Measurements from ENCODE around the gene FAM47E. TPM values are rescaled to one million over a fixed set of nuclear protein-coding genes. Genes with fewer than 3 reads are reported as not detected.

FAM47E gene
- polyA plus RNA-seq, 1 donor from 2014 or later = 3.7 TPM

DNA sequence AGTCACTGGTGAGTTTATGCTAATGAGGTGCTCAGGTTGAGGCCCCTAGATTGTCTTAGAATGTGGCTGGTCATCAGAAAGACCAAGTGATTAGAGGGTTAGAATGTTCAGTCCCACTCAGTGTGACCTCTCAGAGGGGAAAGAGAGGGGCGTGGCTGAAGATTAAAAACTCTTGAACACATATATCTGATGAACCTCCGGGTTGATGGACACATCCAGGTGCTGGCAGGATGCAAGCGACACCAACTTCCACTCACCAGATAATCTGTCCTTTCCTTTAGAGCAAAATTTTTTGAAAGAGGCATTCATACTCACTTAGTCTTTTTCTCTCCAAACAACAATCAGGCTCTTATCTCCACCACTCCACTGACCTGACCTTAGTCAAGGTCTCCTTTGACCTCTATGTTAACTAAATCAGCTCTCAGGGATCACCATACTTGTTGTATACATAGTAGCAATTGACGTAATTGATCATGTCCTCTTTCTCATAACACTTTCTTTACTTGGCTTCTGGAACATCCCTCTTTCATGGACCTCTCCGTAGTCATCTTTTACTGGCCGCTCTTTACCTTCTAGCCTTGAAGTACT, 14.2 kb downstream of the FAM47E start:
- H3F3A ChIP-seq (ENCODE audit: insufficient read depth, low read length, poor library complexity, severe bottlenecking) = no peaks in the 10 kb centered on the region
- no peak overlapping the region for H3K9ac ChIP-seq (ENCODE audit: low read length)
- H4K20me1 ChIP-seq (ENCODE audit: insufficient read depth) = no peaks in the 10 kb centered on the region
- H3K27ac ChIP-seq (ENCODE audit: low read length) = no peak overlapping the region
- H3K9me2 ChIP-seq (ENCODE audit: insufficient read depth, low read length) = no peaks in the 10 kb centered on the region
- H3K79me2 ChIP-seq (replicated peaks; ENCODE audit: insufficient read depth, low read length) = no peaks in the 10 kb centered on the region
- no peaks in the 10 kb centered on the region for H3K27me3 ChIP-seq (ENCODE audit: insufficient read depth, low read depth, low read length)
- H3K4me2 ChIP-seq (ENCODE audit: low read length) = no peak overlapping the region
- no peak for TF ChIP-seq POLR2AphosphoS5 (IDR thresholded peaks at IDR 0.05)
- no peak for TF ChIP-seq RAD21 (conservative IDR thresholded peaks at IDR 0.05)
- TF ChIP-seq, protein P1, sequence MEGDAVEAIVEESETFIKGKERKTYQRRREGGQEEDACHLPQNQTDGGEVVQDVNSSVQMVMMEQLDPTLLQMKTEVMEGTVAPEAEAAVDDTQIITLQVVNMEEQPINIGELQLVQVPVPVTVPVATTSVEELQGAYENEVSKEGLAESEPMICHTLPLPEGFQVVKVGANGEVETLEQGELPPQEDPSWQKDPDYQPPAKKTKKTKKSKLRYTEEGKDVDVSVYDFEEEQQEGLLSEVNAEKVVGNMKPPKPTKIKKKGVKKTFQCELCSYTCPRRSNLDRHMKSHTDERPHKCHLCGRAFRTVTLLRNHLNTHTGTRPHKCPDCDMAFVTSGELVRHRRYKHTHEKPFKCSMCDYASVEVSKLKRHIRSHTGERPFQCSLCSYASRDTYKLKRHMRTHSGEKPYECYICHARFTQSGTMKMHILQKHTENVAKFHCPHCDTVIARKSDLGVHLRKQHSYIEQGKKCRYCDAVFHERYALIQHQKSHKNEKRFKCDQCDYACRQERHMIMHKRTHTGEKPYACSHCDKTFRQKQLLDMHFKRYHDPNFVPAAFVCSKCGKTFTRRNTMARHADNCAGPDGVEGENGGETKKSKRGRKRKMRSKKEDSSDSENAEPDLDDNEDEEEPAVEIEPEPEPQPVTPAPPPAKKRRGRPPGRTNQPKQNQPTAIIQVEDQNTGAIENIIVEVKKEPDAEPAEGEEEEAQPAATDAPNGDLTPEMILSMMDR (IDR thresholded peaks at IDR 0.05; ENCODE audit: poor library complexity, severe bottlenecking) = no peak
- TF ChIP-seq TAF1 (IDR thresholded peaks at IDR 0.05; ENCODE audit: low read depth) = no peak
- no peak for TF ChIP-seq EZH2 (IDR thresholded peaks at IDR 0.05; ENCODE audit: borderline replicate concordance, insufficient read depth, low read length, poor library complexity, severe bottlenecking)
- no peak for TF ChIP-seq EP300 (conservative IDR thresholded peaks at IDR 0.05; ENCODE audit: poor library complexity, severe bottlenecking)
- TF ChIP-seq MXI1 (conservative IDR thresholded peaks at IDR 0.05; ENCODE audit: poor library complexity, severe bottlenecking) = no peak
- TF ChIP-seq, protein P2, sequence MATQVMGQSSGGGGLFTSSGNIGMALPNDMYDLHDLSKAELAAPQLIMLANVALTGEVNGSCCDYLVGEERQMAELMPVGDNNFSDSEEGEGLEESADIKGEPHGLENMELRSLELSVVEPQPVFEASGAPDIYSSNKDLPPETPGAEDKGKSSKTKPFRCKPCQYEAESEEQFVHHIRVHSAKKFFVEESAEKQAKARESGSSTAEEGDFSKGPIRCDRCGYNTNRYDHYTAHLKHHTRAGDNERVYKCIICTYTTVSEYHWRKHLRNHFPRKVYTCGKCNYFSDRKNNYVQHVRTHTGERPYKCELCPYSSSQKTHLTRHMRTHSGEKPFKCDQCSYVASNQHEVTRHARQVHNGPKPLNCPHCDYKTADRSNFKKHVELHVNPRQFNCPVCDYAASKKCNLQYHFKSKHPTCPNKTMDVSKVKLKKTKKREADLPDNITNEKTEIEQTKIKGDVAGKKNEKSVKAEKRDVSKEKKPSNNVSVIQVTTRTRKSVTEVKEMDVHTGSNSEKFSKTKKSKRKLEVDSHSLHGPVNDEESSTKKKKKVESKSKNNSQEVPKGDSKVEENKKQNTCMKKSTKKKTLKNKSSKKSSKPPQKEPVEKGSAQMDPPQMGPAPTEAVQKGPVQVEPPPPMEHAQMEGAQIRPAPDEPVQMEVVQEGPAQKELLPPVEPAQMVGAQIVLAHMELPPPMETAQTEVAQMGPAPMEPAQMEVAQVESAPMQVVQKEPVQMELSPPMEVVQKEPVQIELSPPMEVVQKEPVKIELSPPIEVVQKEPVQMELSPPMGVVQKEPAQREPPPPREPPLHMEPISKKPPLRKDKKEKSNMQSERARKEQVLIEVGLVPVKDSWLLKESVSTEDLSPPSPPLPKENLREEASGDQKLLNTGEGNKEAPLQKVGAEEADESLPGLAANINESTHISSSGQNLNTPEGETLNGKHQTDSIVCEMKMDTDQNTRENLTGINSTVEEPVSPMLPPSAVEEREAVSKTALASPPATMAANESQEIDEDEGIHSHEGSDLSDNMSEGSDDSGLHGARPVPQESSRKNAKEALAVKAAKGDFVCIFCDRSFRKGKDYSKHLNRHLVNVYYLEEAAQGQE (IDR thresholded peaks at IDR 0.05; ENCODE audit: borderline replicate concordance) = no peak
- no peak for TF ChIP-seq SMC3 (conservative IDR thresholded peaks at IDR 0.05; ENCODE audit: poor library complexity)
- no peaks in the 10 kb centered on the region for H3K9me3 ChIP-seq (ENCODE audit: low read length)
- H3K4me3 ChIP-seq (ENCODE audit: low read length) = no peak overlapping the region
- H3K36me3 ChIP-seq (ENCODE audit: insufficient read depth, low read length) = no peaks in the 10 kb centered on the region
- H2AFZ ChIP-seq (ENCODE audit: low read depth, low read length) = no peak overlapping the region

DNA sequence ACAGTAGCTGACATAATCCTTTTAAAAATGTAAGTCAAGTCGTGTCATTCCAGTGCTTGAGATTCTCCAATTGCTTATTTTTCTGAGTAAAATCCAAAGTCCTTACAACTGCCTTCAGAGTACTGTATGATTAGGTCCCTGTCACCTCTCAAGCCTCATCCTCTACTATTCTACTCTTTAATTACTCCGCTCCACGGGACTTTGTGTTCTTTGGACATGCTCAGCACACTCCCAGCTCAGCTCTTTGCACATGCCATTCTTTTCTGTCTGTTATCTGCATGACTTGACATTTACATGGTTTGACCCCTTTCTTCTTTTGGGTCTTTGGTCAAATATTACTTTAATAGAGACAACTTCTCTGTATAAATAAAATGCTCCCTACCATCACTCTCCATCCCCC, 15.1 kb downstream of the FAM47E start:
- Histone ChIP-seq H3K9ac (ENCODE audit: low read length) (no peak overlapping the region), H3K4me2 (ENCODE audit: low read length) (no peak overlapping the region), H3K79me2 (replicated peaks; ENCODE audit: insufficient read depth, low read length) (no peaks in the 10 kb centered on the region), H3K4me3 (ENCODE audit: low read length) (no peak overlapping the region), H3K9me2 (ENCODE audit: insufficient read depth, low read length) (no peaks in the 10 kb centered on the region), H3F3A (ENCODE audit: insufficient read depth, low read length, poor library complexity, severe bottlenecking) (no peaks in the 10 kb centered on the region), H3K36me3 (ENCODE audit: insufficient read depth, low read length) (no peaks in the 10 kb centered on the region), H3K9me3 (ENCODE audit: low read length) (no peaks in the 10 kb centered on the region), H2AFZ (ENCODE audit: low read depth, low read length) (no peak overlapping the region), H3K27ac (ENCODE audit: low read length) (no peak overlapping the region), H4K20me1 (ENCODE audit: insufficient read depth) (no peaks in the 10 kb centered on the region), H3K27me3 (ENCODE audit: insufficient read depth, low read depth, low read length) (no peaks in the 10 kb centered on the region)
- TF ChIP-seq RAD21 (conservative IDR thresholded peaks at IDR 0.05) = no peak

Data from neural cell (in vitro differentiated cells).